H1 (cell line): Measurements from ENCODE around the gene PLPPR3.

Experiments used
- CTCF ChIP-seq, 3 experiments: IDR thresholded peaks; 1 replicate in 2 of 3; 2 replicates in 1 of 3; pipeline versions ENCODE4 v1.5.1 to v1.6.1; 2011; ENCODE audit warnings: low read length in 3 of 3, mild to moderate bottlenecking in 3 of 3, inconsistent platforms in 2 of 3, low read depth in 1 of 3, moderate library complexity in 1 of 3; ENCODE audit not compliant: insufficient read depth in 1 of 3; ENCODE audit errors: control extremely low read depth in 1 of 3
- EP300 ChIP-seq, 2 experiments: IDR thresholded peaks; 1 replicate in 1 of 2; 2 replicates in 1 of 2; pipeline ENCODE4 v1.6.1; 2011 to 2012; ENCODE audit warnings: low read depth in 2 of 2, low read length in 2 of 2, mild to moderate bottlenecking in 2 of 2, borderline replicate concordance in 1 of 2, inconsistent platforms in 1 of 2, moderate library complexity in 1 of 2
- EZH2 ChIP-seq: fragments of 200-600 bp; sonication (generic); IDR thresholded peaks from 2 replicates; pipeline ENCODE4 v1.7.1; 2012; ENCODE audit warnings: low read depth, mild to moderate bottlenecking, moderate library complexity, low read length, inconsistent platforms; ENCODE audit not compliant: severe bottlenecking
- MAX ChIP-seq: IDR thresholded peaks from 2 replicates; pipeline ENCODE4 v1.6.1; 2012; ENCODE audit warnings: inconsistent platforms
- POLR2A ChIP-seq, 2 experiments: IDR thresholded peaks; 1 replicate in 1 of 2; 2 replicates in 1 of 2; pipeline ENCODE4 v1.6.1; 2011; ENCODE audit warnings: low read depth in 2 of 2, low read length in 2 of 2, mild to moderate bottlenecking in 2 of 2; ENCODE audit errors: control extremely low read depth in 1 of 2

- TF ChIP-seq POLR2A (IDR thresholded peaks at IDR 0.05; ENCODE audit: control extremely low read depth in 1 of 2, low read depth in 2 of 2, low read length in 2 of 2) (no peak), CTCF (IDR thresholded peaks at IDR 0.05; ENCODE audit: control extremely low read depth in 1 of 3, insufficient read depth in 1 of 3, low read depth in 1 of 3, low read length in 3 of 3) (no peak), EP300 (IDR thresholded peaks at IDR 0.05; ENCODE audit: borderline replicate concordance in 1 of 2, low read depth in 2 of 2, low read length in 2 of 2) (no peak), MAX (no peak), EZH2 (no peak)
Observed at GRCh38 chr19:867855-868457, 46.2 kb upstream of the PLPPR3 start.
